Measurements from ENCODE around the gene AWAT1.
"Not testable (repeated sequence)": the region's sequence is repeated elsewhere in the genome, so short reads cannot be mapped to it uniquely, and the experiment has no call there.

Gene AWAT1

DNA sequence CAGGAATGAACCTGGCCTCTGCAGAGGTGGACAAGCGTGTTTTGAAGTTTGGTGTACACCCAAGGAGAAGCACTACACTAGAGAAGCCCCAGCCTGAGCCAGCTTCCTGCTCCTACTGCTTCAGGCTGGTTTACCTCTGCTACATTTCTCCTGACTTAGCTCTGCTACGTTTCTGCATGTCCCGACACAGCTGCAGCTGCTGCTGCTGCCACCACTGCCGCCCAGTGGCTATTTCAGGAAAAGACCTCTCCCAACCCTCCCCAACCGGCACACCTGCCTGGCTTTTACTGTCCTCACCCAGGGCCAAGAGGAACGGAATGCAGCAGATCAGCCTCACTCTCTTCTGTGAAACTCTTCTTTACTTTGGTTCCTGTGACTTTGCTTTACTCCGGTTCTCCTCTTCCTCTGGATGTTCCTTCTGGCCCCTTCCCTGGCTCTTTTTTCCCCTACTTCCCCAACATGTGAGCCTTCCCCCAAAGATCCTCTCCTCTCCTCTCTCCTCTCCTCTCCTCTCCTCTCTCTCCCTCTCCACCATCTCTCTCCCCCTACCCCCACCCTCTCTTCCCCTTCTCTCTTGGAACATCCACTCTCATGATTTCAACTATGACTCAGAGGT is 28.6 kb downstream of the AWAT1 start:
- no peak for DNase-seq (ENCODE audit: low read depth)

DNA sequence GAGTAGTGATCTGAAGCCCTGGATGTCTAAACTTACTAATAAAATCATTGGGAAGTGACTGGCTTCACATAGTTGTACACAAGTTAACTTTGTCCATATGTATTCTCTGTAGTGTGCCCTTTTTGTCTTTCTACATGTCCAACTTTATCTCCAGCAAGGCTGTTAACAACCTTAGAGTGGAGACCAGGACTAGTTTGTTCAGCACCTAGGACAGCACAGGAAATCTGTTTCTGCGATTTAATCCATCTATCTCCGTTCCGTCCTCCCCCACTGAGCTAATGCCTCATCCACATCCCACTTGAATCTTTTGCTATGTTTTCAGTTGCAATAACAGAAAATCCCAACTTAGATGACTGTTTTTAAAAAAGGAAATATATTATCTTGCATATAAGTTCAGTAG is 30.3 kb downstream of the AWAT1 start:
- no peak for DNase-seq (ENCODE audit: low read depth)

DNA sequence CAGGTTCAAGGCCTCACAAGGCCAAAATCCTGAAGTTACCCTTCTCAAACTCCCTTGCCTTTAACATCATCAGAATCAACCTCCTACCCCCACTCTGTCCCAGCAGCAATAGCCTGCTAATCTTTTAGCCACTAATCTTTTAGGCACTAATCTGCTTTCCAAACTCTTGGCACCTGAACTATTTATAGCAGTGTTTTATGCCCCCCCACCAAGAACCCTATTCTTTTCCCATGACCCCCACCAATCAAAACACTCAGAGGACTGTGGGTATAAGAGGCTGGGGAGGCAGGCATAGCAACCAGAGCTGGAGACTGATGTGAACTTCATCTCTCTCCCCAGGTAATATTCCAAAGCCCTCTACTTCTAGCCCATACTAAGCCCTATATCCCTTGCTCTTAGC is 33.6 kb downstream of the AWAT1 start, which contains the start of gene ARR3:
Gene ARR3 (plus strand): TSS at position 301 of the 400 bp plus-strand sequence. CDS start 1,052 bp downstream, outside the sequence.
- DNase-seq (ENCODE audit: low read depth), result no peak

DNA sequence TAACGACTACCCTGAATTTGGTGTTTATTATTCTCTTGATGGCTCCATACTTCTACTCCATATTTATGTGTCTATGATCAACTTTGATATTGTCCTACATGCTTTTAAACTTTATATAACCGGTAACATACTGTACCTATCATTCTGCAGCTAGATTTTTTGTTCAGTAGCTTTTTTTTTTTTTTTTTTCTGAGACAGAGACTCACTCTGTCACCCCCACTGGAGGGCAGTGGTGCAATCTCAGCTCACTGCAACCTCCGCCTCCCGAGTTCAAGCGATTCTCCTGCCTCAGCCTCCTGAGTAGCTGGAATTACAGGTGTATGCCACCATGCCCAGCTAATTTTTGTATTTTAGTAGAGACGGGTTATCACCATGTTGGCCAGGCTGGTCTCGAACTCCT is 39.6 kb downstream of the AWAT1 start:
- DNase-seq (ENCODE audit: low read depth), result not testable (repeated sequence)

DNA sequence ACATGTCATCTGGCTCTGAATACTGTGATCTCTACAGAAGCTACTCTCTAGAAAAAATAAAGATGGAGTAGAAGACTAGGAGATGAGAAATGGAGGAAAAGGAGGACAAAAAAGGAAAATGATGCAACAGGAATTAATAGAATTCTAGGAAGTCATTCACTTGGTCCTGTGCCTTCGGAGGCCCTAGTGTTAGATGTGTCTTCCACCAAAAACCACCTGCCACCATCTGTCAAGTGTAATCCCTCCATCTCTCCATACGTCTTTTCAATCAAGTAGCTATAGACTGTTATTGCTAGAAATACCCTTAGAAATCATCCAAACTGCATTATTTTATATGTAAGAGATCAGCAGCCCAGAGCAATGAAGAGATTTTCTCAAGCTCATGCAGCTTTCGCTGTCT is 44.6 kb downstream of the AWAT1 start:
- DNase-seq (ENCODE audit: low read depth), result no peak

DNA sequence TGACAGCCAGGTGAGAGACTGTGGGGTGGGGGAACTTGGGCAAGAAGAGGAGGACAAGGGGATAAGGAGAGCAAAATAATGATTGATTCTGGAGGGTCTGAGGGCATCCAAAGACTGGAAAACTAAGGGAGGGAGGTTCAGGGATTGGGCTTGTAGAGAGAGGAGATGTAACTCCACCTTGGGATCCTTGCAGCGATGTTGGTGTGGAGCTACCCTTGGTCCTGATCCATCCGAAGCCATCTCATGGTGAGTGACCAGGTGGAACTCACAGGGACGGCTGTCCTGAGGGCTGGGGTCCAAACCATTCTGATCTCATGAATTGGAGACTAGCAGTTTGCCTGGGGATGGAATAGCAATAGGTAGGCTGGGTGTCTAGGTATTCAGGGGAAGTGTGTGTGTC is 46.1 kb downstream of the AWAT1 start:
- DNase-seq (ENCODE audit: low read depth), result no peak

DNA sequence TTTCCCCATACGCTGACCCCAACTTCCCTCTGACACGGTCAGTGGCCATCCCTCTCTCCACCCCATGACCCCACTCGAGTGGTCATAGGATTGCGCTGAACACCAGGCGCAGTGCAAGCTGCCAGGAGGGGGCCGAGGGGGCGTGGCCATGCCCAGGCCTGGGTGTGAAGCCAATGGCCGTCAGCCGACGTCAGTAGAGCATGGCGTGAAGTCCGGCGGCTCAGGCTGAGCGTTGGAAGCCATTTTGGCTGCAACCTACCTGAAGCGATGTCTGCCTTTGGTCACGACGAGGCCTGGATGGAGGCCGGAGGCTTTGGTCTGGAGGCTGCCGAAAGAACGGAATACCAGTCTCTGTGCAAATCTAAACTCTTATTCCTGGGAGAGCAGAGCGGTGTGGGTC is 47.5 kb downstream of the AWAT1 start, which contains the start of gene RAB41:
Gene RAB41 (plus strand): TSS at position 222 of the 400 bp plus-strand sequence. CDS start 46 bp downstream, at position 268.
- no peak for DNase-seq (ENCODE audit: low read depth)

DNA sequence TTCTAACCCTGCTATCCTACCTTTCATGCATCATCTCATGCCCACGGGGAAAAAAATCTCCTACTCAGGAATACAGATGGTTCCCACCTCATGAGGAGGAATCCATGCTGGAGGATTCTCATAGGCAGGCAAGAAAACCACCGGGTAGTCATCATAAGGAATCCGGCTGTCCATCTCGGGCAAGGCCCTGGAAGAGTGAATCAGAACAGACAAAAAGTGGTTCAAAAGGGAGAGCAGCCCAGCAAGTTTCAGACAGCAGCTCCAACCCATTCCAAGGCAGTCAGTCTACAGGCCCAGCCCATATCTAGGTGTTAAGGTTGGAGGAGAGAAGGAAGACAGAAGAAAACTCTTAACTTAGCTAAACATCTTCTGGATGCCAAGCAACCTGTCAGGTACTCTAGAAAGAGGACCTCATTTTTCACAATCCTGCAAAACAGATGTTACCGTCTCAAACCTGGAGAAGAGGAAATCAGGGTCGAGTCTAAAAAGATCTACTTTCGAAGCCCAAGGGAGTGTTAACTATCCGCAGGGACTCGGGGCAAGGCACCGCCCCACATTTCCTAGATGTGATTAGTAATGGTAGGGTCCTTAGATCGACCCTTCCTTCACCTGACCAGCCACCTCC is 54.8 kb downstream of the AWAT1 start:
- DNase-seq (ENCODE audit: low read depth), result no peak
